A549 (cell line): ENCODE results near the gene DHRS11. TPM values are rescaled to one million over a fixed set of nuclear protein-coding genes. Genes with fewer than 3 reads are reported as not detected.
A peak's percentile ranks its signal among the peaks of the same experiment; 100 is the strongest.

Experiments
- ATAC-seq, 2 experiments: fragments of 200-7000 bp in 1 of 2; fragments of >200 bp in 1 of 2; cut with Nextera tagmentation in 1 of 2; cut with Tn5 transposase in 1 of 2; 3 replicates each; pipeline versions ENCODE4 v1.8.0 to v1.9.1; 2018 to 2020; ENCODE audit warnings: mild to moderate bottlenecking in 1 of 2, moderate library complexity in 1 of 2
- CTCF ChIA-PET: fragments of 300-600 bp; sonication (Branson Sonifier 250); formaldehyde crosslinking; extraction: SDS; loops from one replicate; lab custom pipeline; 2021; ENCODE audit warnings: antibody characterized with exemption, inconsistent platforms; lab: Yijun Ruan, JAX
- POLR2A ChIA-PET: fragments of 350-600 bp; formaldehyde crosslinking; extraction: SDS; loops from one replicate; lab custom pipeline; 2021; ENCODE audit warnings: antibody characterized with exemption, inconsistent platforms; lab: Yijun Ruan, JAX
- DNase-seq, 2 experiments: peaks; one replicate each; pipeline versions ENCODE4 v3.0.0 to v3.0.0-alpha.2; 2011 to 2016; ENCODE audit warnings: low read depth in 1 of 2, low spot score in 1 of 2
- FAIRE-seq: peaks from 2 replicates; lab custom pipeline; 2011; peaks lifted over from hg19 to GRCh38; lab: Jason Lieb, UNC
- H3K27ac ChIP-seq, 2 experiments: fragments of >200 bp; sonication (Bioruptor Twin); formaldehyde crosslinking; 3 replicates each; pipeline ENCODE4 v1.5.1; 2016 to 2017
- H3K4me1 ChIP-seq: fragments of >200 bp; sonication (Bioruptor Twin); formaldehyde crosslinking; 3 replicates; pipeline ENCODE4 v1.6.1; 2016
- H3K4me2 ChIP-seq: fragments of >200 bp; sonication (Bioruptor Twin); formaldehyde crosslinking; 3 replicates; pipeline ENCODE4 v1.6.1; 2016
- H3K4me3 ChIP-seq: fragments of >200 bp; sonication (Bioruptor Twin); formaldehyde crosslinking; 3 replicates; pipeline ENCODE4 v1.5.1; 2016
- H3K9me3 ChIP-seq: fragments of >200 bp; sonication (Bioruptor Twin); formaldehyde crosslinking; 3 replicates; pipeline ENCODE4 v1.6.1; 2016
- CHD2 ChIP-seq: fragments of 150-350 bp; IDR thresholded peaks from 2 replicates; pipeline ENCODE4 v1.6.1; 2014; ENCODE audit warnings: low read length; ENCODE audit not compliant: partially characterized antibody
- CTCF ChIP-seq: fragments of >200 bp; sonication (Bioruptor Twin); formaldehyde crosslinking; IDR thresholded peaks from 3 replicates; pipeline ENCODE4 v1.5.1; 2016
- ELK1 ChIP-seq: fragments of 150-350 bp; IDR thresholded peaks from 2 replicates; pipeline ENCODE4 v1.6.1; 2014; ENCODE audit warnings: low read depth, mild to moderate bottlenecking, low read length
- ESRRA ChIP-seq: fragments of 150-350 bp; IDR thresholded peaks from 2 replicates; pipeline ENCODE4 v1.6.1; 2014; ENCODE audit warnings: mild to moderate bottlenecking, low read length, borderline replicate concordance
- FOXS1 ChIP-seq: fragments of 250-450 bp; sonication (Bioruptor Pico); IDR thresholded peaks from 2 replicates; pipeline ENCODE4 v1.5.0; 2020; ENCODE audit warnings: mild to moderate bottlenecking, moderate library complexity
- HDAC2 ChIP-seq: fragments of 200-600 bp; sonication (generic); IDR thresholded peaks from 2 replicates; pipeline ENCODE4 v1.6.1; 2016
- HMGXB4 ChIP-seq: fragments of 250-450 bp; sonication (Bioruptor Pico); IDR thresholded peaks from 2 replicates; pipeline ENCODE4 v1.5.0; 2021; ENCODE audit warnings: mild to moderate bottlenecking, moderate library complexity, borderline replicate concordance
- HOXB5 ChIP-seq: fragments of 250-450 bp; sonication (Bioruptor Pico); IDR thresholded peaks from 2 replicates; pipeline ENCODE4 v1.5.0; 2020; ENCODE audit warnings: mild to moderate bottlenecking, moderate library complexity
- JUN ChIP-seq, 2 experiments: fragments of >200 bp; sonication (Bioruptor Twin); formaldehyde crosslinking; IDR thresholded peaks; 2 replicates in 1 of 2; 3 replicates in 1 of 2; pipeline ENCODE4 v1.6.1; 2016 to 2017
- MAFK ChIP-seq: fragments of 450-650 bp; IDR thresholded peaks from 2 replicates; pipeline ENCODE4 v1.6.1; 2014; ENCODE audit not compliant: partially characterized antibody
- MAX ChIP-seq: IDR thresholded peaks from 2 replicates; pipeline ENCODE4 v1.6.1; 2012
- PHF8 ChIP-seq: fragments of 200-600 bp; sonication (generic); IDR thresholded peaks from 2 replicates; pipeline ENCODE4 v1.6.1; 2016; ENCODE audit warnings: low read depth, mild to moderate bottlenecking, antibody characterized with exemption, moderate library complexity, borderline replicate concordance
- POLR2A ChIP-seq: IDR thresholded peaks from 2 replicates; pipeline ENCODE4 v1.6.1; 2012; ENCODE audit warnings: mild to moderate bottlenecking, low read length
- TFCP2L1 ChIP-seq: fragments of 250-450 bp; sonication (Bioruptor Pico); IDR thresholded peaks from 2 replicates; pipeline ENCODE4 v1.5.0; 2021; ENCODE audit warnings: mild to moderate bottlenecking
- USF2 ChIP-seq: fragments of 450-650 bp; IDR thresholded peaks from 2 replicates; pipeline ENCODE4 v1.6.1; 2014; ENCODE audit warnings: antibody characterized with exemption
- WGBS: methylation state at CpG from one replicate; pipeline ENCODE4 v1.1.6; 2017; ENCODE audit errors: missing lambda C conversion rate; 5-methylcytosine and 5-hydroxymethylcytosine counted together
- polyA plus RNA-seq, 4 experiments: library from polyadenylated mRNA; depleted of rRNA in 3 of 4; stranded (reverse); fragments of >200 nt; fragmentation: RNase III in 1 of 4; extraction: RNeasy Plus Mini Kit Qiagen cat#74134 plus additional on column Dnase treatment in 1 of 4; gene quantifications; 2 replicates in 3 of 4; 3 replicates in 1 of 4; pipeline ENCODE4 v1.2.3, GENCODE V29; 2011 to 2017

The DHRS11 gene
- polyA plus RNA-seq, 2 of the 4 experiments (the other 2 are of a cell fraction) = 9.5 to 9.6 TPM

GRCh38 chr17:36641331-36641876, 49.7 kb downstream of the DHRS11 start:
- Histone ChIP-seq H3K4me3 (peak overlapping the region; percentile 44), H3K4me2 (peak overlapping the region; percentile 90), H3K27ac (peak overlapping the region in 1 of 2 experiments; percentile 43; a peak in 2 of 6 replicates), H3K4me1 (no peaks in the 10 kb centered on the region), H3K9me3 (no peaks in the 10 kb centered on the region)
- no peak for DNase-seq
- no peak for FAIRE-seq
- ChIA-PET POLR2A (no interaction called here), CTCF (interaction anchor here (2.2 to 4.9 kb wide), 3 partner anchors 12 to 406 kb away, joined by 9 to 39 read pairs (median 13); no protein-coding TSS in a partner anchor)
- peak; percentile 10 to 36; a peak in 3 of 6 replicates for ATAC-seq
- 39% methylated on average over 31 of the region's 43 CpGs for WGBS
- TF ChIP-seq HMGXB4 (CRISPR knock-in tag) (no peak), JUN (IDR thresholded peaks at IDR 0.05) (no peak)

- peak overlapping the region in 1 of 2 experiments; percentile 43; a peak in 2 of 6 replicates for H3K27ac ChIP-seq
- no peaks in the 10 kb centered on the region for H3K9me3 ChIP-seq
- DNase-seq (peak in 1 of 2 experiments; percentile 22), ATAC-seq (peak; percentile 25 to 61; a peak in 3 of 6 replicates), FAIRE-seq (no peak)
- WGBS = 41% methylated on average over 43 of the region's 64 CpGs
- ChIA-PET CTCF (interaction anchor here (0.5 to 4.9 kb wide), 7 partner anchors 12 to 741 kb away, joined by 3 to 39 read pairs (median 6); no protein-coding TSS in a partner anchor), POLR2A (no interaction called here)
- no peaks in the 10 kb centered on the region for H3K4me1 ChIP-seq
- peak overlapping the region; percentile 44 for H3K4me3 ChIP-seq
- TF ChIP-seq MAFK (no peak), ELK1 (no peak), USF2 (no peak), CTCF (no peak), TFCP2L1 (no peak), FOXS1 (CRISPR knock-in tag) (no peak), HDAC2 (no peak), CHD2 (no peak), POLR2A (no peak), ESRRA (no peak), HOXB5 (CRISPR knock-in tag) (no peak), MAX (no peak), HMGXB4 (CRISPR knock-in tag) (no peak), PHF8 (no peak)
- H3K4me2 ChIP-seq = peak overlapping the region; percentile 90
Observed at GRCh38 chr17:36641877-36642845, 50.5 kb downstream of the DHRS11 start.
